Measurements from ENCODE around the gene RANBP10. TPM values are rescaled to one million over a fixed set of nuclear protein-coding genes. Genes with fewer than 3 reads are reported as not detected.

The RANBP10 gene
- 31.0 and 31.9 TPM in 2 replicates for total RNA-seq (2013; cell fraction: nucleolus; rRNA removed)
- total RNA-seq (2014; rRNA removed) (4.8 and 6.8 TPM in 2 replicates), total RNA-seq (2014; rRNA removed; fragmentation: Illumina TruSeq; extraction: Trizol) (5.4 and 5.5 TPM in 2 replicates), total RNA-seq (2021) (20.4 and 20.6 TPM in 2 replicates), polyA plus RNA-seq (2011; rRNA removed) (7.4 and 14.5 TPM in 2 replicates), polyA plus RNA-seq (2014; fragmentation: Illumina TruSeq; extraction: Trizol) (11.8 and 15.6 TPM in 2 replicates), polyA plus RNA-seq (2014; fragmentation: Nextera tagmentation; extraction: Ambion mirVana) (1 to 10 TPM; 1.2 to 2.0 TPM), polyA plus RNA-seq (2014; rRNA removed) (16.5 and 18.5 TPM in 2 replicates), polyA plus RNA-seq (2016; fragmentation: Nextera tagmentation; extraction: Ambion mirVana) (10 to 100 TPM in 1 of 2 experiments, 1 to 10 TPM in 1; 9.9 to 11.7 TPM), polyA minus RNA-seq (2011; rRNA and poly(A)+ RNA removed) (22.5 and 25.5 TPM in 2 replicates), Bru-seq, nascent RNA (percentile 74 among the genes with signal in this experiment), BruChase-seq, experiment 1, labeled RNA remaining after a 6-hour chase (percentile 84 among the genes with signal in this experiment), BruChase-seq, experiment 2, labeled RNA remaining after a 2-hour chase (percentile 83 among the genes with signal in this experiment)
- polyA plus RNA-seq (2011; ENCODE audit: low read depth): 6.5 TPM
- 12.2 and 14.3 TPM in 2 replicates for polyA plus RNA-seq (2011; cell fraction: cytosol; rRNA removed)
- 52.4 and 56.6 TPM in 2 replicates for polyA plus RNA-seq (2011; cell fraction: nucleus; rRNA removed)
- 10.0 and 10.2 TPM in 2 replicates for polyA plus RNA-seq (2012)
- 4.0 and 5.7 TPM in 2 replicates for polyA minus RNA-seq (2011; cell fraction: cytosol; rRNA and poly(A)+ RNA removed)
- 16.9 and 19.7 TPM in 2 replicates for polyA minus RNA-seq (2011; cell fraction: nucleus; rRNA and poly(A)+ RNA removed)
- long read RNA-seq, experiment 1, full-length matches to known transcripts: 5 of 11 reads
- long read RNA-seq, experiment 1, partial matches to known transcripts: 2 of 11 reads
- long read RNA-seq, experiment 1, other reads (novel, unspliced or antisense): 4 of 11 reads
- long read RNA-seq, experiment 2, partial matches to known transcripts: 0 of 8 reads
- long read RNA-seq, experiment 2, other reads (novel, unspliced or antisense): 8 of 8 reads

- RAD21 ChIA-PET (ENCODE audit: unreplicated experiment): interaction anchor here (0.7 to 3.0 kb wide), 13 partner anchors 10 to 286 kb away, joined by 3 to 18 read pairs (median 4); partner anchors contain the start of genes GFOD2, NUTF2 and PSMB10
- H3K79me2 ChIP-seq (ENCODE audit: control insufficient read depth, insufficient read depth, low read length): peaks cover 40% of the 10 kb centered on the region
- TF ChIP-seq NBN (IDR thresholded peaks at IDR 0.05) (peak; percentile 30; the same call in 1 of the 2 replicates), FOS (IDR thresholded peaks at IDR 0.05; ENCODE audit: borderline replicate concordance, extremely low read depth, insufficient read length) (no peak), POU2F2 (IDR thresholded peaks at IDR 0.05; ENCODE audit: borderline replicate concordance, low read depth, low read length) (0 out of 3 replicates have a peak, but pooled peaks have one; percentile 5), CREB1 (IDR thresholded peaks at IDR 0.05; ENCODE audit: low read depth) (peak; percentile 85), TCF3 (IDR thresholded peaks at IDR 0.05; ENCODE audit: borderline replicate concordance, insufficient read depth, low read depth, low read length) (no peak), CTCF (IDR thresholded peaks at IDR 0.05 in 2 of 3, conservative IDR thresholded peaks at IDR 0.05 in 1 of 3; ENCODE audit: control insufficient read depth in 2 of 3, extremely low read depth in 1 of 3, insufficient read depth in 1 of 3, low read depth in 3 of 3, low read length in 3 of 3) (no peak), PKNOX1 (IDR thresholded peaks at IDR 0.05) (no peak), SIN3A (IDR thresholded peaks at IDR 0.05; ENCODE audit: low read depth, low read length) (peak; percentile 96), SUPT20H (IDR thresholded peaks at IDR 0.05; ENCODE audit: borderline replicate concordance, control insufficient read depth, low read depth, low read length) (no peak), HCFC1 (IDR thresholded peaks at IDR 0.05; ENCODE audit: low read length) (peak; percentile 99), SMC3 (IDR thresholded peaks at IDR 0.05; ENCODE audit: borderline replicate concordance, low read length) (peak; percentile 14; the same call in 1 of the 2 replicates), IRF3 (IDR thresholded peaks at IDR 0.05) (no peak), NFIC (IDR thresholded peaks at IDR 0.05; ENCODE audit: low read depth, low read length) (no peak)
Measured at GRCh38 chr16:67806428-67807147, at the start of gene RANBP10, which contains the start of gene TSNAXIP1. RANBP10 (minus strand) TSS chr16:67806560; CDS start chr16:67806536, 24 bp downstream. TSNAXIP1 (plus strand) TSS chr16:67806889; CDS start chr16:67807150, 261 bp downstream.

More at GRCh38 chr16:67806428-67807147, at the start of gene RANBP10, which contains the start of gene TSNAXIP1:
- CTCF ChIA-PET: interaction anchor here (0.7 to 3.0 kb wide), 15 partner anchors 9 to 317 kb away, joined by 3 to 41 read pairs (median 4); partner anchors contain the start of gene CARMIL2
- Histone ChIP-seq H2AFZ (ENCODE audit: control insufficient read depth, low read depth, low read length) (peak within 1 kb of the TSS; percentile 98), H3K9ac (ENCODE audit: control insufficient read depth, insufficient read depth, low read length) (peak within 1 kb of the TSS; percentile 86), H3K36me3 (ENCODE audit: control insufficient read depth in 2 of 2, insufficient read depth in 2 of 2, low read length in 1 of 2) (0 out of 4 replicates have a peak, but pooled peaks cover 0 to 2% of the 10 kb centered on the region in 2 experiments), H4K20me1 (ENCODE audit: control insufficient read depth, insufficient read depth) (no peaks in the 10 kb centered on the region), H3K27me3 (replicated peaks in 1 of 2; ENCODE audit: control insufficient read depth in 2 of 2, insufficient read depth in 2 of 2, low read length in 1 of 2) (no peaks in the 10 kb centered on the region), H3K4me1 (ENCODE audit: control insufficient read depth, insufficient read depth, low read length) (peaks cover 22% of the 10 kb centered on the region), H3K27ac (ENCODE audit: control insufficient read depth, insufficient read depth) (peak within 1 kb of the TSS; percentile 75), H3K4me2 (ENCODE audit: control insufficient read depth, insufficient read depth) (peak within 1 kb of the TSS; percentile 92), H3K9me3 (replicated peaks; ENCODE audit: control insufficient read depth, insufficient read depth, low read length) (no peaks in the 10 kb centered on the region), H3K4me3 (peak within 1 kb of the TSS; percentile 94)
- POLR2A ChIA-PET: interaction anchor here (0.5 to 1.3 kb wide), 11 partner anchors 9 to 278 kb away, joined by 3 to 9 read pairs (median 4); partner anchors contain the start of genes GFOD2, NFATC3 and NUTF2
- under 1% methylated on average over 54 of the region's 54 CpGs for WGBS (ENCODE audit: insufficient coverage, insufficient replicate concordance, low lambda C conversion rate, missing lambda C conversion rate)
- in situ Hi-C loops (cut with MboI): no loop called here
- DNase-seq (ENCODE audit: low read depth, low spot score): peak; percentile 99
- SMC1A ChIA-PET (ENCODE audit: uncharacterized antibody, unreplicated experiment): interaction anchor here (0.6 to 2.0 kb wide), 16 partner anchors 9 to 314 kb away, joined by 3 to 13 read pairs (median 3); partner anchors contain the start of gene GFOD2
- FAIRE-seq: peak; percentile 89
- intact Hi-C loops (cut with micrococcal nuclease; ENCODE audit: unreplicated experiment): loop anchor here (2.0 kb wide), 2 partner anchors 88 to 134 kb away; partner anchors contain the start of gene GFOD2
- peak; percentile 93 for ATAC-seq
- no TSS peak for BruUV-seq (replicated peaks)
